HAP-1 (cell line): ENCODE measurements around the gene CGB3.
A peak's percentile ranks its signal among the peaks of the same experiment; 100 is the strongest.
"Not testable (repeated sequence)": the region's sequence is repeated elsewhere in the genome, so short reads cannot be mapped to it uniquely, and the experiment has no call there.

Experiments used
- DNase-seq, 2 experiments: peaks; one replicate each; pipeline ENCODE4 v3.0.0-alpha.2; 2016 to 2020; ENCODE audit warnings: low spot score in 2 of 2
- H3K27me3 ChIP-seq: fragments of 250-450 bp; sonication (Bioruptor Pico); 2 replicates; pipeline ENCODE4 v1.5.1; 2020; ENCODE audit warnings: low read depth, mild to moderate bottlenecking, moderate library complexity
- H3K36me3 ChIP-seq: fragments of 250-450 bp; sonication (Bioruptor Pico); replicated peaks from 2 replicates; pipeline ENCODE4 v1.5.1; 2020; ENCODE audit warnings: mild to moderate bottlenecking
- H3K4me1 ChIP-seq: fragments of 250-450 bp; sonication (Bioruptor Pico); 2 replicates; pipeline ENCODE4 v1.5.1; 2020; ENCODE audit warnings: mild to moderate bottlenecking
- H3K4me3 ChIP-seq: fragments of 250-450 bp; sonication (Bioruptor Pico); 2 replicates; pipeline ENCODE4 v1.5.1; 2020; ENCODE audit warnings: mild to moderate bottlenecking, moderate library complexity
- H3K9me3 ChIP-seq: fragments of 250-450 bp; sonication (Bioruptor Pico); 2 replicates; pipeline ENCODE4 v1.5.1; 2020; ENCODE audit warnings: mild to moderate bottlenecking, moderate library complexity
- in situ Hi-C: fragments of 300-500 bp; cut with MboI; formaldehyde crosslinking; loops from 3 replicates; pipeline ENCODE4 v1.14.3; 2020; ENCODE audit warnings: low sequenced_read_pairs, inconsistent platforms, mixed read lengths

CGB3 gene

GRCh38 chr19:49024233-49024632, at the start of gene CGB3:
Gene CGB3, minus strand, starts transcription at chr19:49024333. Its CDS starts 362 bp downstream, at chr19:49023971.
- H3K4me1 ChIP-seq, H3K9me3 ChIP-seq, H3K4me3 ChIP-seq, DNase-seq, H3K27me3 ChIP-seq, in situ Hi-C loops, H3K36me3 ChIP-seq: not testable (repeated sequence)

DNA sequence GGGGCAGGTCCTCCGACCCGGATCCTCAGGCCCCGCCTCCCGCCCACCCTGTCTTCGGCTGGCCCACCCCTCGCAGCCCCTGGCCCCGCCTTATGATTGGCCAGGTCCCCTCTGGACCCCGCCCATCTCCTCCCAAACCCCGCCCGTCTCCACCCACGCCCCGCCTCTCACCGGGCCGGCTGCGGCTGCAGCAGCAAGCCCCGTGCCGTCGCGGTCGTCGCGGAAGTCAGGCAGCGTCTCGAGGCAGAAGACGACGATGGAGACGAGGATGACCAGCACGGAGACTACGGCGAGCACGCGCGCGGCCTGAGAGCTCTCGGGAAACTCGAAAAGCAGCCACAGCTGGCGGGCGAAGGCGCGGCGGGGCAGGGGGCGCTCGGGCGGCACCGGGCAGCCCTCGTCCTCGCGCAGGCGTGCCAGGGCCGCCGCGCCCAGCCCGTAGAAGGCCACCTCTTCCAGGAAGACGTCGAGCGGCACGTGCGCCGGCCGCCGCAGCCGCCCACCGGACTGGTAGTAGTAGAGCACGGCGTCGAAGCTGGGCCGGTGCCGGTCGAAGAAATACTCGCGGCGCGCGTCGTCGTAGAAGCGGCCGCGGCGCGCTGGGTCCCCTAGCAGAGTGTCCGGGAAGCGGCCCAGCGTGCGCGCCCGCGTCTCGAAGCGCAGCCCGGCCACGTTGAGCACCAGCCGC, 47.9 kb upstream of the CGB3 start:
- Histone ChIP-seq H3K27me3 (peaks cover 20% of the 10 kb centered on the region), H3K4me1 (no peaks in the 10 kb centered on the region; the same call in 1 of the 2 replicates), H3K4me3 (no peak overlapping the region), H3K36me3 (no peaks in the 10 kb centered on the region), H3K9me3 (no peaks in the 10 kb centered on the region)
- DNase-seq: peak in 1 of 2 experiments; percentile 56
- in situ Hi-C loops: no loop called here

DNA sequence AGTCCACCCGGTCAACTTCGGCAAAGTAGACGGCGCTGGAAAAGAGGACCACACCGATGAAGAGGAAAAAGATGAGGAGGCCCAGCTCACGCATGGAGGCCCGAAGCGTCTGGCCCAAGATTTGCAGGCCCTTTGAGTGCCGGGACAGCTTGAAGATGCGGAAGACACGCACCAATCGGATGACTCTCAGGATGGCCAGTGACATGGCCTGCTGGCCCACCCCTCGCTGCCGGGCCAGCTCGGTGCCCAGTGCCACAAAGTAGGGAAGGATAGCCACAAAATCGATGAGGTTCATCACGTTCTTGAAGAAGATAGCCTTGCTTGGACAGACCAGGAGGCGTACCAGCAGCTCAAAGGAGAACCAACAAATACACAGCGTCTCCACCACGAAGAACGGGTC, 46.3 kb upstream of the CGB3 start:
- Histone ChIP-seq H3K36me3 (no peaks in the 10 kb centered on the region), H3K4me3 (no peak overlapping the region), H3K9me3 (no peaks in the 10 kb centered on the region), H3K27me3 (peaks cover 20% of the 10 kb centered on the region), H3K4me1 (no peaks in the 10 kb centered on the region; the same call in 1 of the 2 replicates)
- no peak for DNase-seq
- in situ Hi-C loops: no loop called here

- in situ Hi-C loops: no loop called here
- Histone ChIP-seq H3K4me1 (no peaks in the 10 kb centered on the region; the same call in 1 of the 2 replicates), H3K36me3 (no peaks in the 10 kb centered on the region), H3K9me3 (no peaks in the 10 kb centered on the region), H3K4me3 (no peak overlapping the region), H3K27me3 (peaks cover 14% of the 10 kb centered on the region)
- DNase-seq: no peak
Observed at GRCh38 chr19:49069026-49069425, 44.9 kb upstream of the CGB3 start.

GRCh38 chr19:49067554-49067953, 43.4 kb upstream of the CGB3 start:
- Histone ChIP-seq H3K4me3 (no peak overlapping the region), H3K9me3 (no peaks in the 10 kb centered on the region), H3K36me3 (no peaks in the 10 kb centered on the region), H3K27me3 (0 out of 2 replicates have a peak, but pooled peaks cover 2% of the 10 kb centered on the region), H3K4me1 (no peaks in the 10 kb centered on the region; the same call in 1 of the 2 replicates)
- DNase-seq: no peak
- in situ Hi-C loops: no loop called here

DNA sequence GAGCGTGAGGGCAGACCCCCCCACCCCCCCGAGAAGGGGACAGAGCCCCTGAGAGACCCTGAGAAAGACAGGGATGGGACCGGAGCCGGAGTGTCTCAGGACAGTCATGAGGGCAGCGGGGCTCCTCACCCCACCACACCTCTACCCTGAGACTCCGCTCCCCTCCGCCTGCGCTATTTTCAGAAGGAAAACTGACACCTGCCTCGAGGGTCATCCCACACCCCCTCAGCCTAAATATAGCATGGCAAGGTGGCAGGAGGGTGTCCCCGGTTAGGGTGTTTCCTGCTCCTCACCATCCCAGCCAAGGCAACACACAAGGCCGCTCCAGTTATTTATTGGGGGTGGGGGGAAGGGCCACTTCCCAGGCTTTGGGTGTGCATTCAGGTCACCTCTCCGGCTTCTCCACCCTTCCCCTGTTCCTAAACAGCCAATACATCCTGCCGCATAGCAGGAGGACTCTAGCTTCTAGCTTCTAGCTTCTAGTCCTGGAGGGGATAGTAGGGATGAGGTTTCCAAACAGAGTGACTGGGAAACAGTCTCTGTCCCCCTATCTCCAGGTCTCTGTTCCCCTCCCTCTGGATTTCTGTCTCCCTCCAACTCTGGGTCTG, 41.9 kb upstream of the CGB3 start:
- DNase-seq: no peak
- in situ Hi-C loops: no loop called here

GRCh38 chr19:49064768-49065611, 40.9 kb upstream of the CGB3 start, which contains the start of gene NTF4:
Gene NTF4, minus strand, starts transcription at chr19:49064818. Its CDS starts 2,821 bp downstream, at chr19:49061997.
- 0 out of 2 replicates have a peak, but pooled peaks cover 2% of the 10 kb centered on the region for H3K27me3 ChIP-seq
- H3K4me3 ChIP-seq: peak within 1 kb of the TSS; percentile 4; the same call in 1 of the 2 replicates

More for the DNA sequence above, 41.9 kb upstream of the CGB3 start:
- H3K27me3 ChIP-seq: 0 out of 2 replicates have a peak, but pooled peaks cover 2% of the 10 kb centered on the region
- H3K36me3 ChIP-seq: no peaks in the 10 kb centered on the region
- no peak overlapping the region for H3K4me3 ChIP-seq
- H3K4me1 ChIP-seq: no peaks in the 10 kb centered on the region; the same call in 1 of the 2 replicates
- H3K9me3 ChIP-seq: no peaks in the 10 kb centered on the region

DNA sequence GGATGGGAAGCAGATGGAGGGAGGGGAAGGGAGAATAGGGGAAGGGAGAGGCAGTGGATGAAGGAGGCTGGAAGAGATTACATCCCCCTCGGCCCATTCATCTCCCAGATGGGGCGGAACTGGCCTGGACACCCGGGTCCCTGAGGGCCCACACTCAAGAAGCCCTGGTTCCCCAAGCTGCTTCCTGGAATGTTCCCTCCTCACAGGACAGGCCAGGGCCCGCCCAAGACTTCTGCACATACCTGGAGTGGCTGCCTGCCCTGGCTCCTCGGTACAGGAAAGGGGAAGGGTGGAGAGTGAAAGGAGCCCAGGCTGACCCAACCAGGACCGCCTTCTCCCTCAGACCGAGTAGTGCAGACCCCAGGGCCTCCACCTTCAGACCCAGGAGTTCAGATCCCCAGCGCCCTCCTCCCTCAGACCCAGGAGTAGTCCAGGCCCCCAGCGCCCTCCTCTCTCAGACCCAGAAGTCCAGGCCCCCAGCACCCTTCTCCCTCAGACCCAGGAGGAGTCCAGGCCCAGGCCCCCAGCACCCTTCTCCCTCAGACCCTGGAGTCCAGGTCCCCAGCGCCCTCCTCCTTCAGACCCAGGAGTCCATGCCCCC, 40.0 kb upstream of the CGB3 start:
- Histone ChIP-seq H3K9me3 (no peaks in the 10 kb centered on the region), H3K4me3 (no peak overlapping the region), H3K4me1 (no peaks in the 10 kb centered on the region; the same call in 1 of the 2 replicates), H3K27me3 (0 out of 2 replicates have a peak, but pooled peaks cover 2% of the 10 kb centered on the region), H3K36me3 (no peaks in the 10 kb centered on the region)
- in situ Hi-C loops: no loop called here
- no peak for DNase-seq

More at GRCh38 chr19:49064768-49065611, 40.9 kb upstream of the CGB3 start, which contains the start of gene NTF4:
- H3K36me3 ChIP-seq: no peaks in the 10 kb centered on the region
- H3K4me1 ChIP-seq: no peaks in the 10 kb centered on the region; the same call in 1 of the 2 replicates
- peak; percentile 24 to 78 for DNase-seq
- in situ Hi-C loops: no loop called here
- no peaks in the 10 kb centered on the region for H3K9me3 ChIP-seq

DNA sequence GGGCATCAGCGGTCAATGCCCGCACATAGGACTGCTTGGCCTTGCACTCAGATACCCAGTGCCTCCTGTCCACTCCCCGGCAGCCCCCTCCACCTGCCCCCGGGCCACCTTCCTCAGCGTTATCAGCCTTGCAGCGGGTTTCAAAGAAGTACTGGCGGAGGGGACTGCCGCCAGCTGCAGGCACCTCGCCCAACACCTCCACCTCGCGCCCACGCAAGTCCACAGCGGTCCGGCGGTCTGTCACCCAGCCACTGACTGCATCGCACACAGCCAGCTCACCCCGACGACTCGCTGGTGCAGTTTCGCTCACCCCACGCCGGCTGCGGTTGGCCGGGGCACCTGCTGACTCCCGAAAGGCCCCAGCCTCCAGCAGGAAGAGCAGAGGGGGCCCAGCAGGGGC, 37.3 kb upstream of the CGB3 start:
- Histone ChIP-seq H3K9me3 (no peaks in the 10 kb centered on the region), H3K36me3 (no peaks in the 10 kb centered on the region), H3K4me3 (no peak overlapping the region), H3K4me1 (peaks cover 4% of the 10 kb centered on the region), H3K27me3 (no peaks in the 10 kb centered on the region)
- in situ Hi-C loops: no loop called here
- no peak for DNase-seq

DNA sequence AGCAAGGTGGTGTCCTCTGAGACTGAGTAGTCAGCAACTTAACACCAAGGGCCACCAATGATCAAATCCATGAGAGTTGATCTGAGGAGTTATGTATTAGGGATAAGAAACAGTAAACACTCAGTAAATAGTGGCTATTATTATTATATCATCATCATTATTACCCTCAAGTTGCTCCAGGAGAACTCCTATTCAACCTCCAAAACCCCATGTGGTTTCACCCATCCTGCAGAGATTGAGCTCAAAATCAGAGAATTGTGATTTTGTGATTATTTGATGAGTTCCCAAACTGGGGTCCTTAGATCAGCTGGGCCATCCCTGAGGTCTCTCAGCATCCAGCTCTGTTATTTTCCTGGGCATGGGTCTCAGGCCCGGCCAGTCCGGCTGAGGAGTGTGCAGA, 36.9 kb upstream of the CGB3 start:
- H3K9me3 ChIP-seq: no peaks in the 10 kb centered on the region
- H3K36me3 ChIP-seq: no peaks in the 10 kb centered on the region
- H3K4me3 ChIP-seq: no peak overlapping the region
- DNase-seq: no peak
- peaks cover 4% of the 10 kb centered on the region for H3K4me1 ChIP-seq
- H3K27me3 ChIP-seq: no peaks in the 10 kb centered on the region
- in situ Hi-C loops: no loop called here

- no peak for DNase-seq
- no peaks in the 10 kb centered on the region for H3K27me3 ChIP-seq
- in situ Hi-C loops: no loop called here
Observed at GRCh38 chr19:49059053-49059452, 34.9 kb upstream of the CGB3 start.

DNA sequence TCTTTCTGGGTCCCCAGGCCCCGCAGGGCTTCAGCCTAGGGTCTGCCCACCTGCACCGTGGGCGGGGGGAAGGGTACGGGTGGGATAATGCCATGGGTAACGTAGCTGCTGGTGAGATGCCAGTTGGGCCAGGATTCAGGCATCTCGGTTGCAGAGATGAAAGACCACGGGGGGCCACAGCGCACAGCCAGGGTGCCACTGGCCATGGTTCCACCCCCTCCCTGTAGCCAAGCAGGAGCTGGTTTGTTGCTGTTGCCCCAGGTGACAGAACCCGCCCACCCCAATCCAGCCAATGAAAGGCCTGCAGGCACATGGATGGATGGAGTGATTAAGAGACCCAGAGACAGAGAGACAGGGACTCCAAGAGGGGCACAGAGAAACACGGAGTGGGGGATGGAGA, 34.4 kb upstream of the CGB3 start:
- in situ Hi-C loops: no loop called here
- H3K27me3 ChIP-seq: no peaks in the 10 kb centered on the region
- no peak overlapping the region for H3K4me3 ChIP-seq
- peaks cover 4% of the 10 kb centered on the region for H3K4me1 ChIP-seq
- no peaks in the 10 kb centered on the region for H3K9me3 ChIP-seq
- H3K36me3 ChIP-seq: no peaks in the 10 kb centered on the region
- peak in 1 of 2 experiments; percentile 60 for DNase-seq

More at GRCh38 chr19:49059053-49059452, 34.9 kb upstream of the CGB3 start:
- no peaks in the 10 kb centered on the region for H3K36me3 ChIP-seq
- H3K4me3 ChIP-seq: no peak overlapping the region
- peaks cover 4% of the 10 kb centered on the region for H3K4me1 ChIP-seq
- no peaks in the 10 kb centered on the region for H3K9me3 ChIP-seq

DNA sequence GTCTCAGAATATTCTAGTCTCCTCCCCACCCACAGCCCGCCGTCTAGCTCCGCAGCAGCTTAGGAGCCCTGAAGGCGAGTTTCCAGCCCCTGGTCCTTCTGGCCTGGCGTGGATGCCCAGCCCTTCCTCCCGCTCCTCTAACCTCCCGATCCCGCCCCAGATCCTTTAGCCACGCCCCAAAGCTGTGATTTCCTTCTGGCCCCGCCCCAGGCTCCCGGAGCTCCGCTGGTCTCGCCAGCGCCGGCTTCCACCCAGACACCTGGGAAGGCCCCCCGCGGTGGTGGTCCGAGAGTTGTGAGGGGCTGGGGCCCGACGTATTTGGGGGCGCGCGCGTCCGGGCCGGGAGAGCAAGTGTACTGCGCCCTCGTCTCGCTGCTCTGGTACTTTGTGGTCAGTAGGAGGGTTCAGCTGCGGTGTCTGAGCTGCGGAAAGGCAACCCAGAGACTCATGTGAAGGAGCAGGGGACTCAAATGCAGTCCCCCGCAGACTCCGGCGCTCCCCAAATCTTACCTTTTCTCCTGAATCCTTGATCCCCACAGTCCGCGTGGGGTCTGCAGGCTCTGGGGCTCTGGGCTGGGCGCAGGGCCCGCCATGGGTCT, 33.6 kb upstream of the CGB3 start, which contains the start of gene CGB7:
TSS of gene CGB7 (minus strand) at position 114 of the 599 bp plus-strand sequence. CDS start 2,374 bp downstream, outside the sequence.
- H3K4me3 ChIP-seq: peak within 1 kb of the TSS; percentile 54
- H3K9me3 ChIP-seq: no peaks in the 10 kb centered on the region
- peak in 1 of 2 experiments; percentile 74 for DNase-seq
- H3K36me3 ChIP-seq: no peaks in the 10 kb centered on the region
- in situ Hi-C loops: no loop called here
- peaks cover 4% of the 10 kb centered on the region for H3K4me1 ChIP-seq
- no peaks in the 10 kb centered on the region for H3K27me3 ChIP-seq
